GM12878 (cell line): ENCODE results near the gene ARPC5L. TPM values are rescaled to one million over a fixed set of nuclear protein-coding genes. Genes with fewer than 3 reads are reported as not detected.

Experiments used
- ATAC-seq: fragments of 200-7000 bp; cut with Tn5 transposase; 3 replicates; pipeline ENCODE4 v1.9.1; 2020; ENCODE audit warnings: mild to moderate bottlenecking, moderate library complexity
- BruUV-seq: library from RNA; stranded (reverse); fragments of 400-500 nt; replicated peaks from 2 replicates; lab custom pipeline; 2021; lab: Mats Ljungman, UMichigan
- CTCF ChIA-PET: fragments of 300-600 bp; sonication (Branson Sonifier 250); formaldehyde crosslinking; extraction: SDS; loops from one replicate; lab custom pipeline; 2021; ENCODE audit warnings: inconsistent platforms; lab: Yijun Ruan, JAX
- POLR2A ChIA-PET: fragments of 350-600 bp; formaldehyde crosslinking; extraction: SDS; loops from one replicate; lab custom pipeline; 2021; ENCODE audit warnings: inconsistent platforms; lab: Charles Lee
- RAD21 ChIA-PET: fragments of 300-600 bp; sonication (Branson Sonifier 250); formaldehyde crosslinking; loops from one replicate; lab custom pipeline; 2023; ENCODE audit warnings: antibody characterized with exemption; ENCODE audit not compliant: unreplicated experiment; lab: Charles Lee
- SMC1A ChIA-PET: fragments of 300-600 bp; sonication (Branson Sonifier 250); formaldehyde crosslinking; loops from one replicate; lab custom pipeline; 2023; ENCODE audit not compliant: unreplicated experiment, uncharacterized antibody; lab: Charles Lee
- DNase-seq: peaks from one replicate; pipeline ENCODE4 v3.0.0-alpha.2; 2011; ENCODE audit warnings: low read depth, low spot score
- FAIRE-seq: peaks from 3 replicates; lab custom pipeline; 2011; peaks lifted over from hg19 to GRCh38; lab: Jason Lieb, UNC
- H2AFZ ChIP-seq: 2 replicates; pipeline ENCODE4 v1.6.0; 2011; ENCODE audit warnings: low read depth, low read length, control low read depth; ENCODE audit not compliant: control insufficient read depth
- H3K27ac ChIP-seq: 2 replicates; pipeline ENCODE4 v1.5.1; 2011; ENCODE audit warnings: control low read depth; ENCODE audit not compliant: control insufficient read depth, insufficient read depth
- H3K27me3 ChIP-seq, 2 experiments: replicated peaks in 1 of 2; 2 replicates each; pipeline versions ENCODE4 v1.6.0 to v1.6.1; 2011; ENCODE audit warnings: low read length in 1 of 2; ENCODE audit not compliant: control insufficient read depth in 2 of 2, insufficient read depth in 2 of 2
- H3K36me3 ChIP-seq, 2 experiments: 2 replicates each; pipeline ENCODE4 v1.5.1; 2011; ENCODE audit warnings: low read length in 1 of 2; ENCODE audit not compliant: control insufficient read depth in 2 of 2, insufficient read depth in 2 of 2
- H3K4me1 ChIP-seq: 2 replicates; pipeline ENCODE4 v1.6.1; 2011; ENCODE audit warnings: mild to moderate bottlenecking, low read length, moderate library complexity, mixed read lengths; ENCODE audit not compliant: control insufficient read depth, insufficient read depth
- H3K4me2 ChIP-seq: 2 replicates; pipeline ENCODE4 v1.6.0; 2011; ENCODE audit warnings: control low read depth; ENCODE audit not compliant: control insufficient read depth, insufficient read depth
- H3K4me3 ChIP-seq: fragments of 200-600 bp; sonication (generic); 2 replicates; pipeline ENCODE4 v1.5.1; 2016
- H3K79me2 ChIP-seq: 2 replicates; pipeline ENCODE4 v1.6.0; 2011; ENCODE audit warnings: low read length; ENCODE audit not compliant: control insufficient read depth, insufficient read depth
- H3K9ac ChIP-seq: 2 replicates; pipeline ENCODE4 v1.8.0; 2011; ENCODE audit warnings: low read length, control low read depth, mixed read lengths; ENCODE audit not compliant: control insufficient read depth, insufficient read depth
- H3K9me3 ChIP-seq: replicated peaks from 3 replicates; pipeline ENCODE4 v1.5.1; 2011; ENCODE audit warnings: mild to moderate bottlenecking, low read length; ENCODE audit not compliant: control insufficient read depth, insufficient read depth
- H4K20me1 ChIP-seq: 2 replicates; pipeline ENCODE4 v1.6.0; 2011; ENCODE audit not compliant: control insufficient read depth, insufficient read depth
- CREB1 ChIP-seq: IDR thresholded peaks from 2 replicates; pipeline ENCODE4 v1.6.1; 2012; ENCODE audit warnings: low read depth, mild to moderate bottlenecking, inconsistent platforms
- ESRRA ChIP-seq: IDR thresholded peaks from 2 replicates; pipeline ENCODE4 v1.6.1; 2012; ENCODE audit warnings: mild to moderate bottlenecking, low read length, improper control_type of control experiment
- HDAC6 ChIP-seq: fragments of 200-600 bp; sonication (generic); IDR thresholded peaks from one replicate; pipeline ENCODE4 v1.8.0; 2017; ENCODE audit warnings: antibody characterized with exemption; ENCODE audit not compliant: unreplicated experiment
- IKZF2 ChIP-seq, 2 experiments: fragments of 450-650 bp; IDR thresholded peaks; 2 replicates each; pipeline ENCODE4 v1.6.1; 2017; ENCODE audit warnings: mild to moderate bottlenecking in 2 of 2, moderate library complexity in 2 of 2
- MTA2 ChIP-seq: fragments of 450-650 bp; IDR thresholded peaks from 2 replicates; pipeline ENCODE4 v1.6.1; 2016; ENCODE audit warnings: low read depth, mild to moderate bottlenecking, moderate library complexity
- NFIC ChIP-seq: IDR thresholded peaks from 2 replicates; pipeline ENCODE4 v1.6.1; 2012; ENCODE audit warnings: low read depth, mild to moderate bottlenecking, inconsistent platforms, low read length, moderate library complexity
- NR2F1 ChIP-seq: fragments of 450-650 bp; conservative IDR thresholded peaks from 2 replicates; pipeline ENCODE4 v1.6.1; 2017; ENCODE audit warnings: mild to moderate bottlenecking
- RUNX3 ChIP-seq: IDR thresholded peaks from 2 replicates; pipeline ENCODE4 v1.6.1; 2012; ENCODE audit warnings: low read length, inconsistent platforms
- STAT3 ChIP-seq: IDR thresholded peaks from 2 replicates; pipeline ENCODE4 v1.6.1; 2011; ENCODE audit warnings: low read depth, low read length, improper control_type of control experiment
- SUPT20H ChIP-seq: IDR thresholded peaks from 2 replicates; pipeline ENCODE4 v1.6.1; 2011; ENCODE audit warnings: low read depth, mild to moderate bottlenecking, low read length, moderate library complexity, borderline replicate concordance; ENCODE audit not compliant: control insufficient read depth
- SUZ12 ChIP-seq: fragments of 200-600 bp; sonication (generic); IDR thresholded peaks from one replicate; pipeline ENCODE4 v1.6.1; 2018; ENCODE audit warnings: antibody characterized with exemption, mild to moderate bottlenecking; ENCODE audit not compliant: unreplicated experiment
- YY1 ChIP-seq: IDR thresholded peaks from 2 replicates; pipeline ENCODE4 v1.6.1; 2011; ENCODE audit warnings: low read depth, mild to moderate bottlenecking, low read length
- ZZZ3 ChIP-seq: IDR thresholded peaks from 2 replicates; pipeline ENCODE4 v1.6.1; 2011; ENCODE audit warnings: low read depth; ENCODE audit not compliant: control insufficient read depth, insufficient read length
- WGBS: methylation state at CpG from one replicate; pipeline ENCODE4 v1.1.6; 2016; ENCODE audit warnings: low lambda C conversion rate; ENCODE audit not compliant: insufficient replicate concordance, insufficient coverage; ENCODE audit errors: missing lambda C conversion rate; 5-methylcytosine and 5-hydroxymethylcytosine counted together
- in situ Hi-C: fragments of 300-500 bp; cut with MboI; formaldehyde crosslinking; loops from 9 replicates; pipeline ENCODE4 v1.14.3; 2018; ENCODE audit warnings: mixed read lengths
- intact Hi-C: fragments of 100-400 bp; cut with micrococcal nuclease; formaldehyde crosslinking; loops from one replicate; pipeline ENCODE4 v1.14.2; 2022; ENCODE audit not compliant: unreplicated experiment
- polyA plus RNA-seq, 11 experiments: library from polyadenylated mRNA; depleted of rRNA in 4 of 11; unstranded in 6 of 11; stranded (reverse) in 5 of 11; fragments of >200 nt; fragmentation: Nextera tagmentation in 4 of 11; fragmentation: Illumina TruSeq in 1 of 11; extraction: Ambion mirVana in 4 of 11; extraction: Trizol in 1 of 11; gene quantifications; 1 replicate in 1 of 11; 2 replicates in 10 of 11; pipeline versions ENCODE4 v1.2.1 to v1.2.3, GENCODE V29; 2011 to 2016; ENCODE audit warnings: inconsistent platforms in 2 of 11, missing spikeins in 2 of 11, low read depth in 1 of 11
- total RNA-seq, 4 experiments: library from RNA; depleted of rRNA in 3 of 4; stranded (reverse); fragments of >200 nt in 3 of 4; fragmentation: Illumina TruSeq in 1 of 4; extraction: Trizol in 1 of 4; gene quantifications; 2 replicates each; pipeline versions ENCODE4 v1.2.1 to v1.2.3, GENCODE V29; 2013 to 2021

ARPC5L gene
- total and polyA plus RNA-seq, 10 of the 15 experiments (the other 5 are each of a cell fraction or from before 2014, with no cell fraction given), result 42.3 to 207 (median 104) TPM

- ATAC-seq, result no peak
- Histone ChIP-seq H3K4me3 (no peak overlapping the region), H3K36me3 (peaks cover 20 to 21% of the 10 kb centered on the region in 2 experiments; a peak in 3 of 4 replicates), H3K4me2 (no peak overlapping the region), H3K79me2 (no peaks in the 10 kb centered on the region), H3K4me1 (no peaks in the 10 kb centered on the region), H2AFZ (no peak overlapping the region), H3K9me3 (no peaks in the 10 kb centered on the region), H3K9ac (no peak overlapping the region), H3K27me3 (no peaks in the 10 kb centered on the region), H3K27ac (no peak overlapping the region), H4K20me1 (no peaks in the 10 kb centered on the region)
- ChIA-PET POLR2A (interaction anchor here (0.8 to 1.7 kb wide), 3 partner anchors 22 to 119 kb away, joined by 3 to 5 read pairs (median 5); no protein-coding TSS in a partner anchor), SMC1A (interaction anchor here (0.6 to 2.1 kb wide), 12 partner anchors 17 to 1820 kb away, joined by 3 to 8 read pairs (median 4); partner anchors contain the start of genes SCAI and WDR38), RAD21 (interaction anchor here (0.8 to 1.2 kb wide), 3 partner anchors 22 to 123 kb away, joined by 3 to 4 read pairs (median 4); partner anchors contain the start of gene NR6A1), CTCF (interaction anchor here (0.5 to 6.3 kb wide), 19 partner anchors 14 to 482 kb away, joined by 3 to 45 read pairs (median 4); partner anchors contain the start of genes ARPC5L, RPL35, SCAI and WDR38)
- 86% methylated on average over 9 of the region's 9 CpGs for WGBS
- no peak for FAIRE-seq
- intact Hi-C loops (loop anchor here (1.0 kb wide), 2 partner anchors 40 to 123 kb away; partner anchors contain the start of gene NR6A1), in situ Hi-C loops (no loop called here)
- DNase-seq, result no peak
- BruUV-seq, result no TSS peak
- TF ChIP-seq NR2F1, result no peak
- no peak for TF ChIP-seq MTA2
- no peak for TF ChIP-seq SUPT20H
- TF ChIP-seq HDAC6, result no peak
- TF ChIP-seq YY1, result no peak
- no peak for TF ChIP-seq ZZZ3
- TF ChIP-seq CREB1, result no peak
- TF ChIP-seq RUNX3, result no peak
- TF ChIP-seq NFIC, result no peak
- TF ChIP-seq SUZ12, result no peak
- TF ChIP-seq ESRRA, result no peak
- no peak for TF ChIP-seq IKZF2 (IDR thresholded peaks at IDR 0.05)
- no peak for TF ChIP-seq STAT3
Measured at GRCh38 chr9:124894035-124894740, 32.3 kb downstream of the ARPC5L start.
